Loucy (cell line): ENCODE data around the gene OR5W2.
"Not testable (repeated sequence)": the region's sequence is repeated elsewhere in the genome, so short reads cannot be mapped to it uniquely, and the experiment has no call there.

Source experiments
- H2AFZ ChIP-seq: fragments of 200-600 bp; sonication (generic); 2 replicates; pipeline ENCODE4 v1.6.0; 2016; ENCODE audit warnings: antibody characterized with exemption, mild to moderate bottlenecking, low read length, moderate library complexity
- H3F3A ChIP-seq: fragments of 200-600 bp; 2 replicates; pipeline ENCODE4 v1.6.0; 2016; ENCODE audit warnings: antibody characterized with exemption, low read depth, mild to moderate bottlenecking
- H3K27me3 ChIP-seq: fragments of 200-600 bp; sonication (generic); 2 replicates; pipeline ENCODE4 v1.6.1; 2014; ENCODE audit warnings: low read length, mild to moderate bottlenecking; ENCODE audit not compliant: insufficient read depth, poor library complexity, severe bottlenecking
- H3K36me3 ChIP-seq: fragments of 200-600 bp; sonication (generic); 2 replicates; pipeline ENCODE4 v1.6.1; 2016; ENCODE audit warnings: low read length; ENCODE audit not compliant: insufficient read depth
- H3K4me1 ChIP-seq: fragments of 200-600 bp; sonication (generic); 2 replicates; pipeline ENCODE4 v1.5.1; 2014; ENCODE audit warnings: low read length, mild to moderate bottlenecking; ENCODE audit not compliant: insufficient read depth, poor library complexity, severe bottlenecking
- H3K4me2 ChIP-seq: fragments of 200-600 bp; sonication (generic); 2 replicates; pipeline ENCODE4 v1.6.0; 2014; ENCODE audit warnings: antibody characterized with exemption, low read length, low read depth, mild to moderate bottlenecking; ENCODE audit not compliant: poor library complexity, severe bottlenecking
- H3K4me3 ChIP-seq: fragments of 200-600 bp; sonication (generic); 2 replicates; pipeline ENCODE4 v1.5.1; 2014; ENCODE audit warnings: low read length, mild to moderate bottlenecking, mixed read lengths; ENCODE audit not compliant: poor library complexity, severe bottlenecking
- H3K79me2 ChIP-seq: fragments of 200-600 bp; sonication (generic); 2 replicates; pipeline ENCODE4 v1.6.1; 2014; ENCODE audit warnings: low read length; ENCODE audit not compliant: insufficient read depth
- H3K9ac ChIP-seq: fragments of 200-600 bp; sonication (generic); 2 replicates; pipeline ENCODE4 v1.6.0; 2014; ENCODE audit warnings: mild to moderate bottlenecking, low read depth, low read length, moderate library complexity; ENCODE audit not compliant: poor library complexity, severe bottlenecking
- H3K9me2 ChIP-seq: fragments of 200-600 bp; sonication (generic); replicated peaks from 2 replicates; pipeline ENCODE4 v1.6.1; 2016; ENCODE audit warnings: low read depth, low read length, mixed read lengths
- H3K9me3 ChIP-seq: fragments of 200-600 bp; sonication (generic); 2 replicates; pipeline ENCODE4 v1.6.1; 2014; ENCODE audit warnings: mild to moderate bottlenecking, antibody characterized with exemption, low read length, low read depth; ENCODE audit not compliant: insufficient read depth
- H4K20me1 ChIP-seq: fragments of 200-600 bp; sonication (generic); 2 replicates; pipeline ENCODE4 v1.6.0; 2014; ENCODE audit warnings: antibody characterized with exemption, low read length, mild to moderate bottlenecking; ENCODE audit not compliant: insufficient read depth, poor library complexity, severe bottlenecking
- CTCF ChIP-seq: fragments of 200-600 bp; sonication (generic); conservative IDR thresholded peaks from 2 replicates; pipeline ENCODE4 v1.5.1; 2014; ENCODE audit warnings: mild to moderate bottlenecking, antibody characterized with exemption, low read length
- EZH2phosphoT487 ChIP-seq: fragments of 200-600 bp; IDR thresholded peaks from 2 replicates; pipeline ENCODE4 v1.6.1; 2018; ENCODE audit warnings: antibody characterized with exemption, mild to moderate bottlenecking, moderate library complexity, borderline replicate concordance

OR5W2 gene

GRCh38 chr11:55902308-55902707, 12.1 kb downstream of the OR5W2 start:
- H3K4me3 ChIP-seq: no peak overlapping the region
- H3K4me1 ChIP-seq: no peaks in the 10 kb centered on the region
- H2AFZ ChIP-seq: no peak overlapping the region
- H3K9me3 ChIP-seq: no peaks in the 10 kb centered on the region
- no peaks in the 10 kb centered on the region for H3F3A ChIP-seq
- H4K20me1 ChIP-seq: no peaks in the 10 kb centered on the region
- TF ChIP-seq EZH2phosphoT487 (no peak), CTCF (no peak)
- no peaks in the 10 kb centered on the region for H3K36me3 ChIP-seq
- H3K27me3 ChIP-seq: no peaks in the 10 kb centered on the region
- H3K4me2 ChIP-seq: no peak overlapping the region
- H3K9ac ChIP-seq: no peak overlapping the region
- H3K9me2 ChIP-seq: no peaks in the 10 kb centered on the region
- H3K79me2 ChIP-seq: no peaks in the 10 kb centered on the region

- Histone ChIP-seq H3K27me3 (no peaks in the 10 kb centered on the region), H2AFZ (no peak overlapping the region), H4K20me1 (no peaks in the 10 kb centered on the region), H3K79me2 (no peaks in the 10 kb centered on the region), H3K36me3 (no peaks in the 10 kb centered on the region), H3K4me1 (no peaks in the 10 kb centered on the region), H3K9me3 (no peaks in the 10 kb centered on the region), H3K9me2 (no peaks in the 10 kb centered on the region), H3K9ac (no peak overlapping the region), H3K4me3 (no peak overlapping the region), H3K4me2 (no peak overlapping the region), H3F3A (no peaks in the 10 kb centered on the region)
- no peak for TF ChIP-seq EZH2phosphoT487
Observed at GRCh38 chr11:55895216-55895615, 19.2 kb downstream of the OR5W2 start.

- not testable (repeated sequence) for H3K4me1 ChIP-seq, H3K79me2 ChIP-seq, H3K27me3 ChIP-seq, H3K4me2 ChIP-seq, H4K20me1 ChIP-seq, H3K4me3 ChIP-seq, H3F3A ChIP-seq, H3K9me2 ChIP-seq, H3K36me3 ChIP-seq, H2AFZ ChIP-seq, H3K9ac ChIP-seq, H3K9me3 ChIP-seq
Observed at GRCh38 chr11:55885481-55885880, 28.9 kb downstream of the OR5W2 start.

- not testable (repeated sequence) for H3K4me2 ChIP-seq, H3K36me3 ChIP-seq, H2AFZ ChIP-seq, H3K9ac ChIP-seq, H3F3A ChIP-seq, H4K20me1 ChIP-seq, H3K4me3 ChIP-seq, H3K9me3 ChIP-seq, H3K27me3 ChIP-seq, H3K9me2 ChIP-seq, H3K4me1 ChIP-seq, H3K79me2 ChIP-seq
Observed at GRCh38 chr11:55884995-55885394, 29.4 kb downstream of the OR5W2 start.

GRCh38 chr11:55882997-55883396, 31.4 kb downstream of the OR5W2 start, which contains the start of gene TRIM51:
TRIM51 (plus strand) TSS chr11:55883297; CDS start chr11:55885429, 2,132 bp downstream.
- H3F3A ChIP-seq, H3K27me3 ChIP-seq, H3K9me3 ChIP-seq, H3K4me3 ChIP-seq, H3K9me2 ChIP-seq, H3K9ac ChIP-seq, H3K36me3 ChIP-seq, H3K4me1 ChIP-seq, H2AFZ ChIP-seq, H3K4me2 ChIP-seq, H3K79me2 ChIP-seq, H4K20me1 ChIP-seq: not testable (repeated sequence)

GRCh38 chr11:55873146-55873545, 41.2 kb downstream of the OR5W2 start:
- not testable (repeated sequence) for H3K27me3 ChIP-seq, H3K4me3 ChIP-seq, H3K4me2 ChIP-seq, H4K20me1 ChIP-seq, H3K79me2 ChIP-seq, H3K9me2 ChIP-seq, H2AFZ ChIP-seq, H3K4me1 ChIP-seq, H3F3A ChIP-seq, H3K36me3 ChIP-seq, H3K9me3 ChIP-seq, H3K9ac ChIP-seq

GRCh38 chr11:55872731-55873130, 41.7 kb downstream of the OR5W2 start:
- not testable (repeated sequence) for H3K9me2 ChIP-seq, H4K20me1 ChIP-seq, H3K9me3 ChIP-seq, H3K4me1 ChIP-seq, H3K4me2 ChIP-seq, H3K79me2 ChIP-seq, H3K9ac ChIP-seq, H2AFZ ChIP-seq, H3K4me3 ChIP-seq, H3F3A ChIP-seq, H3K36me3 ChIP-seq, H3K27me3 ChIP-seq
